Measurements from ENCODE around the gene GRB2.

- TF ChIP-seq CTCF (IDR thresholded peaks at IDR 0.05) (no peak), POLR2A (IDR thresholded peaks at IDR 0.05) (no peak)
Observed at GRCh38 chr17:75361344-75361743, 44.1 kb downstream of the GRB2 start.
